H1 (cell line): ENCODE results near the gene NUBP2. TPM values are rescaled to one million over a fixed set of nuclear protein-coding genes. Genes with fewer than 3 reads are reported as not detected.
A peak's percentile ranks its signal among the peaks of the same experiment; 100 is the strongest.

ENCODE experiments used
- CTCF ChIA-PET: fragments of 300-600 bp; sonication (Branson Sonifier 250); formaldehyde crosslinking; loops from one replicate; lab custom pipeline; 2021; ENCODE audit not compliant: partially characterized antibody; lab: Charles Lee
- POLR2A ChIA-PET: fragments of 300-600 bp; sonication (Branson Sonifier 250); formaldehyde crosslinking; loops from one replicate; lab custom pipeline; 2021; ENCODE audit warnings: inconsistent platforms; ENCODE audit not compliant: partially characterized antibody; lab: Charles Lee
- DNase-seq, 2 experiments: peaks; one replicate each; pipeline versions ENCODE4 v3.0.0 to v3.0.0-alpha.2; 2010 to 2022; ENCODE audit warnings: low spot score in 2 of 2, low read depth in 1 of 2, mixed read lengths in 1 of 2
- FAIRE-seq: peaks from 2 replicates; lab custom pipeline; 2011; peaks lifted over from hg19 to GRCh38; lab: Jason Lieb, UNC
- H2AFZ ChIP-seq: 2 replicates; pipeline ENCODE4 v1.8.1; 2012; ENCODE audit warnings: low read length, inconsistent platforms
- H2AK5ac ChIP-seq: 2 replicates; pipeline ENCODE4 v1.6.1; 2013; ENCODE audit warnings: low read depth, low read length
- H2BK120ac ChIP-seq: replicated peaks from 2 replicates; pipeline ENCODE3; 2013; ENCODE audit warnings: low read depth, low read length, inconsistent platforms
- H2BK12ac ChIP-seq: 2 replicates; pipeline ENCODE4 v1.6.1; 2013; ENCODE audit warnings: low read depth, low read length
- H2BK15ac ChIP-seq: 2 replicates; pipeline ENCODE4 v1.6.1; 2013; ENCODE audit warnings: low read length
- H2BK20ac ChIP-seq: 2 replicates; pipeline ENCODE4 v1.6.1; 2013; ENCODE audit warnings: low read length
- H2BK5ac ChIP-seq: 2 replicates; pipeline ENCODE4 v1.6.1; 2013; ENCODE audit warnings: low read depth, low read length
- H3K14ac ChIP-seq: 2 replicates; pipeline ENCODE4 v1.6.1; 2013; ENCODE audit warnings: inconsistent platforms; ENCODE audit not compliant: insufficient read length
- H3K18ac ChIP-seq: 2 replicates; pipeline ENCODE4 v1.6.1; 2013; ENCODE audit warnings: low read length; ENCODE audit errors: extremely low read depth
- H3K23ac ChIP-seq: 2 replicates; pipeline ENCODE4 v1.6.1; 2013; ENCODE audit warnings: inconsistent platforms; ENCODE audit not compliant: insufficient read length
- H3K23me2 ChIP-seq: 2 replicates; pipeline ENCODE4 v1.6.1; 2013; ENCODE audit warnings: low read depth, low read length
- H3K27ac ChIP-seq: 2 replicates; pipeline ENCODE4 v1.6.1; 2011; ENCODE audit warnings: low read depth, low read length, inconsistent platforms
- H3K27me3 ChIP-seq, 4 experiments: replicated peaks in 1 of 4; 1 replicate in 1 of 4; 2 replicates in 3 of 4; pipeline versions ENCODE4 v1.6.1 to v1.8.1; 2011 to 2013; ENCODE audit warnings: low read length in 3 of 4, mild to moderate bottlenecking in 3 of 4, inconsistent platforms in 2 of 4, mixed read lengths in 2 of 4, moderate library complexity in 1 of 4; ENCODE audit not compliant: control insufficient read depth in 3 of 4, insufficient read depth in 3 of 4; ENCODE audit errors: extremely low read depth in 1 of 4
- H3K36me3 ChIP-seq, 4 experiments: 2 replicates each; pipeline versions ENCODE4 v1.6.1 to v1.8.1; 2011 to 2013; ENCODE audit warnings: mild to moderate bottlenecking in 4 of 4, low read length in 3 of 4, moderate library complexity in 2 of 4, control low read depth in 1 of 4, inconsistent platforms in 1 of 4; ENCODE audit not compliant: insufficient read depth in 4 of 4, control insufficient read depth in 2 of 4
- H3K4ac ChIP-seq: replicated peaks from 2 replicates; pipeline ENCODE3; 2013; ENCODE audit warnings: low read length, low read depth, mixed read lengths, inconsistent platforms; ENCODE audit not compliant: insufficient read length
- H3K4me1 ChIP-seq, 4 experiments: replicated peaks in 1 of 4; 1 replicate in 1 of 4; 2 replicates in 3 of 4; pipeline versions ENCODE4 v1.6.1 to v1.8.1; 2011 to 2013; ENCODE audit warnings: low read length in 3 of 4, inconsistent platforms in 2 of 4, mixed read lengths in 1 of 4; ENCODE audit not compliant: insufficient read depth in 4 of 4, control insufficient read depth in 3 of 4
- H3K4me2 ChIP-seq, 2 experiments: 2 replicates each; pipeline versions ENCODE4 v1.6.1 to v1.8.1; 2011 to 2013; ENCODE audit warnings: low read depth in 2 of 2, low read length in 2 of 2, control low read depth in 1 of 2, inconsistent platforms in 1 of 2, mild to moderate bottlenecking in 1 of 2; ENCODE audit not compliant: insufficient read depth in 1 of 2
- H3K4me3 ChIP-seq, 4 experiments: fragments of 200-600, 300-600 bp in 1 of 4; sonication (generic), shearing (Covaris generic), sonication (Bioruptor Twin) in 1 of 4; 2 replicates each; pipeline versions ENCODE4 v1.5.1 to v1.8.1; 2011 to 2016; ENCODE audit warnings: low read length in 4 of 4, low read depth in 3 of 4, control low read depth in 2 of 4, inconsistent platforms in 2 of 4, mild to moderate bottlenecking in 2 of 4, mixed read lengths in 1 of 4, moderate library complexity in 1 of 4; ENCODE audit not compliant: insufficient read depth in 2 of 4; ENCODE audit errors: extremely low read depth in 1 of 4
- H3K56ac ChIP-seq: replicated peaks from 2 replicates; pipeline ENCODE3; 2013; ENCODE audit warnings: low read depth, mild to moderate bottlenecking, mixed read lengths, low read length, inconsistent platforms; ENCODE audit not compliant: insufficient read length
- H3K79me1 ChIP-seq: 2 replicates; pipeline ENCODE4 v1.6.1; 2013; ENCODE audit warnings: low read depth, low read length, control low read depth
- H3K79me2 ChIP-seq, 2 experiments: 2 replicates each; pipeline versions ENCODE4 v1.6.1 to v1.8.1; 2012 to 2013; ENCODE audit warnings: low read length in 2 of 2, mild to moderate bottlenecking in 2 of 2, inconsistent platforms in 1 of 2; ENCODE audit not compliant: insufficient read depth in 2 of 2, control insufficient read depth in 1 of 2
- H3K9ac ChIP-seq, 4 experiments: replicated peaks in 1 of 4; 1 replicate in 1 of 4; 2 replicates in 3 of 4; pipeline versions ENCODE4 v1.6.1 to v1.8.1; 2011 to 2013; ENCODE audit warnings: low read depth in 3 of 4, low read length in 3 of 4, control low read depth in 2 of 4, mild to moderate bottlenecking in 2 of 4, moderate library complexity in 2 of 4, inconsistent platforms in 1 of 4; ENCODE audit errors: extremely low read depth in 1 of 4
- H3K9me3 ChIP-seq, 2 experiments: 2 replicates each; pipeline versions ENCODE4 v1.6.1 to v1.8.1; 2012 to 2013; ENCODE audit warnings: mild to moderate bottlenecking in 2 of 2, moderate library complexity in 2 of 2, control low read depth in 1 of 2, inconsistent platforms in 1 of 2, low read depth in 1 of 2, low read length in 1 of 2, mixed read lengths in 1 of 2; ENCODE audit not compliant: insufficient read depth in 2 of 2
- H4K20me1 ChIP-seq, 2 experiments: replicated peaks in 1 of 2; 2 replicates each; pipeline versions ENCODE3 to v1.8.1; 2011 to 2013; ENCODE audit warnings: inconsistent platforms in 2 of 2, low read length in 2 of 2, mild to moderate bottlenecking in 1 of 2; ENCODE audit not compliant: insufficient read depth in 2 of 2, control insufficient read depth in 1 of 2
- H4K5ac ChIP-seq: 2 replicates; pipeline ENCODE4 v1.6.1; 2013; ENCODE audit warnings: low read length, low read depth, mixed read lengths, inconsistent platforms; ENCODE audit not compliant: insufficient read length
- H4K8ac ChIP-seq: 2 replicates; pipeline ENCODE4 v1.8.0; 2013; ENCODE audit warnings: mild to moderate bottlenecking, moderate library complexity, low read length, inconsistent platforms; ENCODE audit not compliant: insufficient read depth; ENCODE audit errors: extremely low read depth
- H4K91ac ChIP-seq: replicated peaks from 2 replicates; pipeline ENCODE3; 2013; ENCODE audit warnings: low read length, mixed read lengths, inconsistent platforms; ENCODE audit not compliant: insufficient read length
- ATF2 ChIP-seq: IDR thresholded peaks from 2 replicates; pipeline ENCODE4 v1.6.1; 2012; ENCODE audit warnings: low read length, inconsistent platforms
- CREB1 ChIP-seq: IDR thresholded peaks from 2 replicates; pipeline ENCODE4 v1.6.1; 2012; ENCODE audit warnings: inconsistent platforms
- CTCF ChIP-seq, 3 experiments: IDR thresholded peaks; 1 replicate in 2 of 3; 2 replicates in 1 of 3; pipeline versions ENCODE4 v1.5.1 to v1.6.1; 2011; ENCODE audit warnings: low read length in 3 of 3, mild to moderate bottlenecking in 3 of 3, inconsistent platforms in 2 of 3, low read depth in 1 of 3, moderate library complexity in 1 of 3; ENCODE audit not compliant: insufficient read depth in 1 of 3; ENCODE audit errors: control extremely low read depth in 1 of 3
- E2F6 ChIP-seq: IDR thresholded peaks from 2 replicates; pipeline ENCODE4 v1.6.1; 2012; ENCODE audit warnings: inconsistent platforms
- MAX ChIP-seq: IDR thresholded peaks from 2 replicates; pipeline ENCODE4 v1.6.1; 2012; ENCODE audit warnings: inconsistent platforms
- RAD21 ChIP-seq, 2 experiments: IDR thresholded peaks in 1 of 2; conservative IDR thresholded peaks in 1 of 2; 2 replicates each; pipeline ENCODE4 v1.6.1; 2011; ENCODE audit warnings: low read depth in 2 of 2, low read length in 2 of 2, improper control_type of control experiment in 1 of 2, inconsistent platforms in 1 of 2, mild to moderate bottlenecking in 1 of 2, moderate library complexity in 1 of 2
- WGBS, 2 experiments: shearing (Covaris generic) in 1 of 2; methylation state at CpG; one replicate each; pipeline versions ENCODE4 v1.1.6 to v1.1.7; 2013 to 2015; ENCODE audit warnings: low lambda C conversion rate in 2 of 2, mixed read lengths in 2 of 2, inconsistent platforms in 1 of 2, low coverage in 1 of 2, missing lambda C conversion rate in 1 of 2; ENCODE audit not compliant: insufficient replicate concordance in 2 of 2, insufficient coverage in 1 of 2, insufficient read length in 1 of 2; ENCODE audit errors: extremely low coverage in 1 of 2, missing lambda C conversion rate in 1 of 2; 5-methylcytosine and 5-hydroxymethylcytosine counted together
- polyA plus RNA-seq, 7 experiments: library from polyadenylated mRNA; depleted of rRNA in 3 of 7; stranded (reverse) in 5 of 7; unstranded in 2 of 7; fragments of >200 nt in 5 of 7; fragments of 200-250 nt in 2 of 7; gene quantifications; 1 replicate in 5 of 7; 2 replicates in 1 of 7; 4 replicates in 1 of 7; pipeline versions ENCODE4 v1.2.1 to v1.2.3, GENCODE V29; 2011 to 2013; ENCODE audit warnings: missing spikeins in 2 of 7, mixed read lengths in 2 of 7
- total RNA-seq: library from RNA; stranded (reverse); fragmentation: NEBNext Ultra II Directional; extraction: Animal tissue kit (Norgen Biotek cat#: 25700); gene quantifications from 2 replicates; pipeline ENCODE4 v1.2.1, GENCODE V29; 2021

NUBP2 gene
- total and polyA plus RNA-seq, 2 of the 8 experiments (the other 6 are each of a cell fraction or from before 2014, with no cell fraction given) = 70.3 to 96.9 TPM

- H4K5ac ChIP-seq = no peak overlapping the region
- H3K27ac ChIP-seq = no peak overlapping the region
- H2AFZ ChIP-seq = no peak overlapping the region
- H4K91ac ChIP-seq = no peak overlapping the region
- CTCF ChIA-PET = no interaction called here
- DNase-seq (no peak), FAIRE-seq (no peak)
- H3K4me3 ChIP-seq = no peak overlapping the region
- POLR2A ChIA-PET = no interaction called here
- H3K23ac ChIP-seq = no peak overlapping the region
- no peak overlapping the region for H3K18ac ChIP-seq
- H2AK5ac ChIP-seq = no peak overlapping the region
- H2BK120ac ChIP-seq = no peak overlapping the region
- no peak overlapping the region; the same call in 1 of the 2 replicates for H4K8ac ChIP-seq
- H2BK20ac ChIP-seq = no peak overlapping the region
- no peak overlapping the region for H3K4ac ChIP-seq
- peaks cover 0 to 2% of the 10 kb centered on the region in 2 experiments for H4K20me1 ChIP-seq
- no peaks in the 10 kb centered on the region; a peak in 2 of 7 replicates for H3K4me1 ChIP-seq
- H3K23me2 ChIP-seq = no peaks in the 10 kb centered on the region
- no peak overlapping the region for H2BK12ac ChIP-seq
- peaks cover 3 to 5% of the 10 kb centered on the region in 2 experiments; a peak in 1 of 4 replicates for H3K9me3 ChIP-seq
- H3K79me1 ChIP-seq = no peaks in the 10 kb centered on the region
- no peak overlapping the region for H2BK15ac ChIP-seq
- H3K14ac ChIP-seq = no peak overlapping the region
- H2BK5ac ChIP-seq = no peak overlapping the region
- TF ChIP-seq E2F6 = 0 out of 2 replicates have a peak, but pooled peaks have one; percentile 11
- peak; percentile 46 for TF ChIP-seq MAX
- peak in 2 of 3 experiments; percentile 12 to 23; a peak in 2 of 4 replicates for TF ChIP-seq CTCF (IDR thresholded peaks at IDR 0.05; ENCODE audit: control extremely low read depth in 1 of 3, insufficient read depth in 1 of 3, low read depth in 1 of 3, low read length in 3 of 3)
- TF ChIP-seq CREB1 = no peak
- TF ChIP-seq ATF2 = no peak
- TF ChIP-seq RAD21 (IDR thresholded peaks at IDR 0.05 in 1 of 2, conservative IDR thresholded peaks at IDR 0.05 in 1 of 2; ENCODE audit: low read depth in 2 of 2, low read length in 2 of 2) = peak; percentile 5 to 15; a peak in 1 of 4 replicates
- H3K27me3 ChIP-seq = no peaks in the 10 kb centered on the region
- no peaks in the 10 kb centered on the region for H3K79me2 ChIP-seq
- H3K4me2 ChIP-seq = no peak overlapping the region
- H3K56ac ChIP-seq = no peak overlapping the region
- WGBS, 2 experiments = 81% methylated on average over 27 of the region's 28 CpGs; no CpG with 5 or more reads in 1 of the 2 experiments
- H3K9ac ChIP-seq = no peak overlapping the region
- no peaks in the 10 kb centered on the region; a peak in 1 of 8 replicates for H3K36me3 ChIP-seq
These were observed 26.6 kb downstream of the NUBP2 start for GRCh38 chr16:1809281-1809801.
